ENCODE measurements around the gene MRPL10.

MRPL10 gene

GRCh38 chr17:47815106-47815918 is 16.0 kb downstream of the MRPL10 start:
- H3K9me3 ChIP-seq (ENCODE audit: control insufficient read depth, insufficient read depth, low read length) = no peaks in the 10 kb centered on the region
- H3K9ac ChIP-seq (ENCODE audit: low read depth, low read length) = no peak overlapping the region
- H3K4me1 ChIP-seq (ENCODE audit: control insufficient read depth, insufficient read depth, low read length) = no peaks in the 10 kb centered on the region
- no peak overlapping the region for H3K4me3 ChIP-seq (ENCODE audit: low read depth, low read length)
- peaks cover 14% of the 10 kb centered on the region for H3K36me3 ChIP-seq (ENCODE audit: control insufficient read depth, insufficient read depth, low read length)
- H3K27me3 ChIP-seq (ENCODE audit: control insufficient read depth, insufficient read depth, low read length) = no peaks in the 10 kb centered on the region

DNA sequence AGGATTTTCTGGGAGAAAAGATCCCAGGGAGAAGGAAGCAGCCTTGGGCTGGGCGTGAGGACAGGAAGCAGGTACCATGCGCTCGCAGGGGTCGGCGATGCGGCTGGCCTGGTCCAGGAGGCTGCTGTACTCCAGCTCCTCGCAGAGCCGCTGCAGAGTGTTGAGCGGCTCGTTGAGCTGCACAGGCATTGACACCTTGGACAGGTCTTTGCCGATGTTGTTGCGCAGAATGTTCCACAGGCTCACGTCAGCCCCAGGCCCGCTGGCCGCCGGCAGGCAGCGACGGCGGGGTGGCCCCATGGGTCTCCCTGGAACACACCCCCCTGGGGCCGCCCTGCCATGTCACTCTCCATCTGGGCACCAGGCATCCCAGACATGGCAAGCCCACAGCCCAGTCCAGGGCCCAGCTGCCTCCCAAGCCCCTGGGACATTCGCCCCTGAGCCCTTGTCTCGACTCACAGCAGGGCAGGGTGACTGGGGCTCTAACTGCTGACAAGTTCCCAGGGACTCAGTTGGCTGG is 17.8 kb downstream of the MRPL10 start:
- Histone ChIP-seq H3K9me3 (ENCODE audit: control insufficient read depth, insufficient read depth, low read length) (no peaks in the 10 kb centered on the region), H3K27me3 (ENCODE audit: control insufficient read depth, insufficient read depth, low read length) (no peaks in the 10 kb centered on the region), H3K4me3 (ENCODE audit: low read depth, low read length) (no peak overlapping the region), H3K36me3 (ENCODE audit: control insufficient read depth, insufficient read depth, low read length) (peaks cover 14% of the 10 kb centered on the region), H3K9ac (ENCODE audit: low read depth, low read length) (no peak overlapping the region), H3K4me1 (ENCODE audit: control insufficient read depth, insufficient read depth, low read length) (no peaks in the 10 kb centered on the region)

GRCh38 chr17:47813077-47813476 is 18.3 kb downstream of the MRPL10 start:
- H3K4me1 ChIP-seq (ENCODE audit: control insufficient read depth, insufficient read depth, low read length) = no peaks in the 10 kb centered on the region
- H3K36me3 ChIP-seq (ENCODE audit: control insufficient read depth, insufficient read depth, low read length) = peaks cover 14% of the 10 kb centered on the region
- no peaks in the 10 kb centered on the region for H3K9me3 ChIP-seq (ENCODE audit: control insufficient read depth, insufficient read depth, low read length)
- no peak overlapping the region for H3K4me3 ChIP-seq (ENCODE audit: low read depth, low read length)
- no peaks in the 10 kb centered on the region for H3K27me3 ChIP-seq (ENCODE audit: control insufficient read depth, insufficient read depth, low read length)
- H3K9ac ChIP-seq (ENCODE audit: low read depth, low read length) = no peak overlapping the region

GRCh38 chr17:47812146-47812920 is 19.0 kb downstream of the MRPL10 start:
- Histone ChIP-seq H3K9me3 (ENCODE audit: control insufficient read depth, insufficient read depth, low read length) (no peaks in the 10 kb centered on the region), H3K27me3 (ENCODE audit: control insufficient read depth, insufficient read depth, low read length) (no peaks in the 10 kb centered on the region), H3K4me1 (ENCODE audit: control insufficient read depth, insufficient read depth, low read length) (no peaks in the 10 kb centered on the region), H3K36me3 (ENCODE audit: control insufficient read depth, insufficient read depth, low read length) (peaks cover 14% of the 10 kb centered on the region), H3K9ac (ENCODE audit: low read depth, low read length) (no peak overlapping the region), H3K4me3 (ENCODE audit: low read depth, low read length) (no peak overlapping the region)

DNA sequence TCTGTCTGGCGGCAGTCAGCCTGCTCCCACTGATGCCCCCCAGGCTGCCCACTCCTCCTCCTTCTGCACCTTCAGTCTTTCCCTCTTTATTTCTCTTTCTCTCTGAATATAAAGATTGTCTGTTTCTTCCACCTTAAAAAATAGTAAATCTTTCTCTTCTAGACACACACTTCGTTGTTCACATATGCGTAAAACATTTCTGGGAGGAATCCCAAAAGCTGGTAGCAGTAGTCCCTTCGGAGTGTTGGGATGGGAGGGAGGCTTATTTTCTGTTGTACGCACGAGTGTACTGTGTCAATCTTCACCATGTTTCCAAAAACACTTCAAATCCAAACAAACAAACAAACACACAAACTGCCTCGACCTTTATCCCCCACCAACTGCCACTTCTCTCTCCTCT is 19.6 kb downstream of the MRPL10 start:
- H3K4me3 ChIP-seq (ENCODE audit: low read depth, low read length) = no peak overlapping the region
- no peaks in the 10 kb centered on the region for H3K27me3 ChIP-seq (ENCODE audit: control insufficient read depth, insufficient read depth, low read length)
- H3K4me1 ChIP-seq (ENCODE audit: control insufficient read depth, insufficient read depth, low read length) = no peaks in the 10 kb centered on the region
- peaks cover 11% of the 10 kb centered on the region for H3K36me3 ChIP-seq (ENCODE audit: control insufficient read depth, insufficient read depth, low read length)
- H3K9me3 ChIP-seq (ENCODE audit: control insufficient read depth, insufficient read depth, low read length) = no peaks in the 10 kb centered on the region
- H3K9ac ChIP-seq (ENCODE audit: low read depth, low read length) = no peak overlapping the region

DNA sequence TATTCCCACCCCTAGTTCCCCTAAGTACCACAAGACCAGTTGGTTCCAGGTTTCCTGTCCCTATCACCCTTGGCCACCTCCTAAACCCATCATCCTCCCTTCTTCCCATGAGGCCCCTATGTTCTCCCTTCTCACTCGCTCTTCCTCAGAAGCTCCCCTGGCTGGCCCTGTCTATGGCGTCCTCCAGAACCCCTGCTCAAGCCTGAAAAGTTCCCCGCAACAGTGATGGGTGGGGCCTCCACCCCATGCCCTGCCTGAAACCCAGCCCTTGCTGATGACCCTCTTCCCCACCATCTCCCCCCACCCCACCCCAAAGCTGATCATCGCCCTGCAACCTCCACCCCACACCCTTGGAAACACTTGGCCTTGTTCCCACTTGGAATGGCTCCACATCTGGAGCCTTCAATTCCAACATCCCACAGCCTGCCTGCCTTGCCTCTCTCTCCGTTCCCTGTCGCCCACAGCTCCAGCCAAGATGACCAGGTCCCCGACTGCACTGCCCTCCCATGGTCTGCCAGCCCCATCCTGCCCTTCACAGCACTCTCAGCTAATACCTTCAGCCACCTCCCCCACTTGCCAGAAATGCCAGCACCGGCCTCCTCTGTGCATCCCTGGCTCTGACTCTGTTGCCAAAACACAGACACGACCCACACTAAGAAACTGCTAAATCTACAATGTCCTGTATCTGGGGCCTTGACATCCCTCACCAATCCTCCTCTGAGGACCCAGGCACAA is 20.3 kb downstream of the MRPL10 start:
- no peak overlapping the region for H3K4me3 ChIP-seq (ENCODE audit: low read depth, low read length)
- H3K4me1 ChIP-seq (ENCODE audit: control insufficient read depth, insufficient read depth, low read length) = no peaks in the 10 kb centered on the region
- H3K27me3 ChIP-seq (ENCODE audit: control insufficient read depth, insufficient read depth, low read length) = no peaks in the 10 kb centered on the region
- no peak overlapping the region for H3K9ac ChIP-seq (ENCODE audit: low read depth, low read length)
- no peaks in the 10 kb centered on the region for H3K9me3 ChIP-seq (ENCODE audit: control insufficient read depth, insufficient read depth, low read length)
- H3K36me3 ChIP-seq (ENCODE audit: control insufficient read depth, insufficient read depth, low read length) = peaks cover 7% of the 10 kb centered on the region

- no peaks in the 10 kb centered on the region for H3K4me1 ChIP-seq (ENCODE audit: control insufficient read depth, insufficient read depth, low read length)
- peaks cover 7% of the 10 kb centered on the region for H3K36me3 ChIP-seq (ENCODE audit: control insufficient read depth, insufficient read depth, low read length)
- no peaks in the 10 kb centered on the region for H3K27me3 ChIP-seq (ENCODE audit: control insufficient read depth, insufficient read depth, low read length)
- no peak overlapping the region for H3K9ac ChIP-seq (ENCODE audit: low read depth, low read length)
- H3K9me3 ChIP-seq (ENCODE audit: control insufficient read depth, insufficient read depth, low read length) = no peaks in the 10 kb centered on the region
- no peak overlapping the region for H3K4me3 ChIP-seq (ENCODE audit: low read depth, low read length)
Measured at GRCh38 chr17:47810200-47810821, 21.0 kb downstream of the MRPL10 start.

- H3K27me3 ChIP-seq (ENCODE audit: control insufficient read depth, insufficient read depth, low read length) = no peaks in the 10 kb centered on the region
- peaks cover 7% of the 10 kb centered on the region for H3K36me3 ChIP-seq (ENCODE audit: control insufficient read depth, insufficient read depth, low read length)
- H3K4me1 ChIP-seq (ENCODE audit: control insufficient read depth, insufficient read depth, low read length) = no peaks in the 10 kb centered on the region
- H3K4me3 ChIP-seq (ENCODE audit: low read depth, low read length) = no peak overlapping the region
- H3K9me3 ChIP-seq (ENCODE audit: control insufficient read depth, insufficient read depth, low read length) = no peaks in the 10 kb centered on the region
- no peak overlapping the region for H3K9ac ChIP-seq (ENCODE audit: low read depth, low read length)
Measured at GRCh38 chr17:47808830-47809480, 22.4 kb downstream of the MRPL10 start.

DNA sequence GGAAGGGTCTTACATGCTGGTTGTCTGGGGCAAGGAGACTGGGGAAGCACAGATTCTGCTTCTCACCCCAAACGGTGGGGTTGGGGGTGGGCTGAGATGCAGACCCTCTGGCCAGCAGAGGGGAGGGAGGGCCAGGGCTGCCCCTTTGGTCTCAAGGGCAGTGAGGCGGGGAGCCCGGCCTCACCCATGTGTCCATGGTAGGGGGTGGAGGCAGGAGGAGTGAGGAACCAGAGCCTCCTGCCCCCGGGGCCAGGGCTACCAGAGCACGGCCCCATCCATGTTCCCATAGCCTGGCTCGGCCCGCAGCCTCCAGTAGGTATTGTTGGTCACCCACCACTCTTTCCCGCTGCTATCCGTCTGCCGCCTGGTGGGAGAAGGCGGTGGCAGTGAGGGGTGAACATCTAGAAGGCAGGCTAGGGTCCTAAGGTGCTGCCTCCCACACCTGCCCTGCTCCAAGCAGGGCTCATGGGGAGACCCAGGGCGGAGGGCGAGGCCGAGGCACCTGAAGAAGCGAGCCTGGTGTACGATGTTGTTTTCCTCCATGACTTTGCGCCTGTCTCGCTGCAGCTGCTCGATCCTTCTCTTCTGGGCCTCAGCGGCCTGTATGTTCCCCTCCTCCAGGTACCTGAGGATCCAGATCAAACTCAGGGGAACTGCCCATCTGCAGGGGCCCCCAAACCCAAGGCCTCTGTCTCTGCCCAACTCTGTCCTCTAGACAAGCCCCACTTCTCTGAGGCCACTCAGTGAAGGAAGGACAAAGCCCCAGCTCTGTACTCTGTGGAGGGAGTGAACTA is 23.1 kb downstream of the MRPL10 start:
- H3K9me3 ChIP-seq (ENCODE audit: control insufficient read depth, insufficient read depth, low read length) = no peaks in the 10 kb centered on the region
- no peaks in the 10 kb centered on the region for H3K27me3 ChIP-seq (ENCODE audit: control insufficient read depth, insufficient read depth, low read length)
- no peaks in the 10 kb centered on the region for H3K4me1 ChIP-seq (ENCODE audit: control insufficient read depth, insufficient read depth, low read length)
- H3K9ac ChIP-seq (ENCODE audit: low read depth, low read length) = no peak overlapping the region
- H3K4me3 ChIP-seq (ENCODE audit: low read depth, low read length) = no peak overlapping the region
- H3K36me3 ChIP-seq (ENCODE audit: control insufficient read depth, insufficient read depth, low read length) = peaks cover 4% of the 10 kb centered on the region

GRCh38 chr17:47807421-47807820 is 23.9 kb downstream of the MRPL10 start:
- H3K27me3 ChIP-seq (ENCODE audit: control insufficient read depth, insufficient read depth, low read length) = no peaks in the 10 kb centered on the region
- H3K9me3 ChIP-seq (ENCODE audit: control insufficient read depth, insufficient read depth, low read length) = no peaks in the 10 kb centered on the region
- no peaks in the 10 kb centered on the region for H3K4me1 ChIP-seq (ENCODE audit: control insufficient read depth, insufficient read depth, low read length)
- peaks cover 4% of the 10 kb centered on the region for H3K36me3 ChIP-seq (ENCODE audit: control insufficient read depth, insufficient read depth, low read length)
- H3K9ac ChIP-seq (ENCODE audit: low read depth, low read length) = no peak overlapping the region
- H3K4me3 ChIP-seq (ENCODE audit: low read depth, low read length) = no peak overlapping the region
